HL-60 (cell line): Measurements from ENCODE around the gene SPTBN1.

Source experiments
- CTCF ChIP-seq: IDR thresholded peaks from one replicate; pipeline ENCODE4 v1.5.1; 2011; ENCODE audit warnings: low read length, control low read depth, inconsistent platforms; ENCODE audit not compliant: insufficient read depth
- GABPA ChIP-seq: IDR thresholded peaks from 2 replicates; pipeline ENCODE4 v1.6.1; 2012; ENCODE audit warnings: low read depth
- POLR2AphosphoS5 ChIP-seq: IDR thresholded peaks from 2 replicates; pipeline ENCODE4 v1.6.1; 2012; ENCODE audit warnings: low read depth
- SPI1 ChIP-seq: IDR thresholded peaks from 2 replicates; pipeline ENCODE4 v1.6.1; 2012; ENCODE audit warnings: low read depth, mild to moderate bottlenecking, borderline replicate concordance

DNA sequence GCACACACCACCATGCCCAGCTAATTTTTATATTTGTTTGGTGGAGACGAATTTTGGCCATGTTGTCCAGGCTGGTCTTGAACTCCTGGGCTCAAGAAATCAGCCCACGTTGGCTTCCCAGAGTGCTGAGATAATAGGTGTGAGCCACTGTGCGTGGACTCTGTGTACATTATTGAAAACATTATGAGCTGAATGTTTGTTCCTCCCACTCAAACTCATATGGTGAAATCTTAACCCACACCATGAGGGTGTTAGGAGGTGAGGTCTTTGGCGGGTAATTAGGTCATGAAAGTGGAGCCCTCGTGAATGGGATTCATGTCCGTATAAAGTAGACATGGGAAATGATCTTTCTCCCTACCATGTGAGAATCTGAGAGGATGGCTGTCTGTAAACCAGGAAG, 83.6 kb downstream of the SPTBN1 start:
- TF ChIP-seq CTCF (no peak), POLR2AphosphoS5 (no peak), GABPA (no peak), SPI1 (no peak)
